H1 (cell line): ENCODE data around the gene TXN2. TPM values are rescaled to one million over a fixed set of nuclear protein-coding genes. Genes with fewer than 3 reads are reported as not detected.

Experiments
- CTCF ChIA-PET: fragments of 300-600 bp; sonication (Branson Sonifier 250); formaldehyde crosslinking; loops from one replicate; lab custom pipeline; 2021; ENCODE audit not compliant: partially characterized antibody; lab: Charles Lee
- POLR2A ChIA-PET: fragments of 300-600 bp; sonication (Branson Sonifier 250); formaldehyde crosslinking; loops from one replicate; lab custom pipeline; 2021; ENCODE audit warnings: inconsistent platforms; ENCODE audit not compliant: partially characterized antibody; lab: Charles Lee
- DNase-seq, 2 experiments: peaks; one replicate each; pipeline versions ENCODE4 v3.0.0 to v3.0.0-alpha.2; 2010 to 2022; ENCODE audit warnings: low spot score in 2 of 2, low read depth in 1 of 2, mixed read lengths in 1 of 2
- FAIRE-seq: peaks from 2 replicates; lab custom pipeline; 2011; peaks lifted over from hg19 to GRCh38; lab: Jason Lieb, UNC
- H2AFZ ChIP-seq: 2 replicates; pipeline ENCODE4 v1.8.1; 2012; ENCODE audit warnings: low read length, inconsistent platforms
- H2AK5ac ChIP-seq: 2 replicates; pipeline ENCODE4 v1.6.1; 2013; ENCODE audit warnings: low read depth, low read length
- H2BK120ac ChIP-seq: replicated peaks from 2 replicates; pipeline ENCODE3; 2013; ENCODE audit warnings: low read depth, low read length, inconsistent platforms
- H2BK12ac ChIP-seq: 2 replicates; pipeline ENCODE4 v1.6.1; 2013; ENCODE audit warnings: low read depth, low read length
- H2BK15ac ChIP-seq: 2 replicates; pipeline ENCODE4 v1.6.1; 2013; ENCODE audit warnings: low read length
- H2BK20ac ChIP-seq: 2 replicates; pipeline ENCODE4 v1.6.1; 2013; ENCODE audit warnings: low read length
- H2BK5ac ChIP-seq: 2 replicates; pipeline ENCODE4 v1.6.1; 2013; ENCODE audit warnings: low read depth, low read length
- H3K14ac ChIP-seq: 2 replicates; pipeline ENCODE4 v1.6.1; 2013; ENCODE audit warnings: inconsistent platforms; ENCODE audit not compliant: insufficient read length
- H3K18ac ChIP-seq: 2 replicates; pipeline ENCODE4 v1.6.1; 2013; ENCODE audit warnings: low read length; ENCODE audit errors: extremely low read depth
- H3K23ac ChIP-seq: 2 replicates; pipeline ENCODE4 v1.6.1; 2013; ENCODE audit warnings: inconsistent platforms; ENCODE audit not compliant: insufficient read length
- H3K23me2 ChIP-seq: 2 replicates; pipeline ENCODE4 v1.6.1; 2013; ENCODE audit warnings: low read depth, low read length
- H3K27ac ChIP-seq: 2 replicates; pipeline ENCODE4 v1.6.1; 2011; ENCODE audit warnings: low read depth, low read length, inconsistent platforms
- H3K27me3 ChIP-seq, 4 experiments: replicated peaks in 1 of 4; 1 replicate in 1 of 4; 2 replicates in 3 of 4; pipeline versions ENCODE4 v1.6.1 to v1.8.1; 2011 to 2013; ENCODE audit warnings: low read length in 3 of 4, mild to moderate bottlenecking in 3 of 4, inconsistent platforms in 2 of 4, mixed read lengths in 2 of 4, moderate library complexity in 1 of 4; ENCODE audit not compliant: control insufficient read depth in 3 of 4, insufficient read depth in 3 of 4; ENCODE audit errors: extremely low read depth in 1 of 4
- H3K36me3 ChIP-seq, 4 experiments: 2 replicates each; pipeline versions ENCODE4 v1.6.1 to v1.8.1; 2011 to 2013; ENCODE audit warnings: mild to moderate bottlenecking in 4 of 4, low read length in 3 of 4, moderate library complexity in 2 of 4, control low read depth in 1 of 4, inconsistent platforms in 1 of 4; ENCODE audit not compliant: insufficient read depth in 4 of 4, control insufficient read depth in 2 of 4
- H3K4ac ChIP-seq: replicated peaks from 2 replicates; pipeline ENCODE3; 2013; ENCODE audit warnings: low read length, low read depth, mixed read lengths, inconsistent platforms; ENCODE audit not compliant: insufficient read length
- H3K4me1 ChIP-seq, 4 experiments: replicated peaks in 1 of 4; 1 replicate in 1 of 4; 2 replicates in 3 of 4; pipeline versions ENCODE4 v1.6.1 to v1.8.1; 2011 to 2013; ENCODE audit warnings: low read length in 3 of 4, inconsistent platforms in 2 of 4, mixed read lengths in 1 of 4; ENCODE audit not compliant: insufficient read depth in 4 of 4, control insufficient read depth in 3 of 4
- H3K4me2 ChIP-seq, 2 experiments: 2 replicates each; pipeline versions ENCODE4 v1.6.1 to v1.8.1; 2011 to 2013; ENCODE audit warnings: low read depth in 2 of 2, low read length in 2 of 2, control low read depth in 1 of 2, inconsistent platforms in 1 of 2, mild to moderate bottlenecking in 1 of 2; ENCODE audit not compliant: insufficient read depth in 1 of 2
- H3K4me3 ChIP-seq, 4 experiments: fragments of 200-600, 300-600 bp in 1 of 4; sonication (generic), shearing (Covaris generic), sonication (Bioruptor Twin) in 1 of 4; 2 replicates each; pipeline versions ENCODE4 v1.5.1 to v1.8.1; 2011 to 2016; ENCODE audit warnings: low read length in 4 of 4, low read depth in 3 of 4, control low read depth in 2 of 4, inconsistent platforms in 2 of 4, mild to moderate bottlenecking in 2 of 4, mixed read lengths in 1 of 4, moderate library complexity in 1 of 4; ENCODE audit not compliant: insufficient read depth in 2 of 4; ENCODE audit errors: extremely low read depth in 1 of 4
- H3K56ac ChIP-seq: replicated peaks from 2 replicates; pipeline ENCODE3; 2013; ENCODE audit warnings: low read depth, mild to moderate bottlenecking, mixed read lengths, low read length, inconsistent platforms; ENCODE audit not compliant: insufficient read length
- H3K79me1 ChIP-seq: 2 replicates; pipeline ENCODE4 v1.6.1; 2013; ENCODE audit warnings: low read depth, low read length, control low read depth
- H3K79me2 ChIP-seq, 2 experiments: 2 replicates each; pipeline versions ENCODE4 v1.6.1 to v1.8.1; 2012 to 2013; ENCODE audit warnings: low read length in 2 of 2, mild to moderate bottlenecking in 2 of 2, inconsistent platforms in 1 of 2; ENCODE audit not compliant: insufficient read depth in 2 of 2, control insufficient read depth in 1 of 2
- H3K9ac ChIP-seq, 4 experiments: replicated peaks in 1 of 4; 1 replicate in 1 of 4; 2 replicates in 3 of 4; pipeline versions ENCODE4 v1.6.1 to v1.8.1; 2011 to 2013; ENCODE audit warnings: low read depth in 3 of 4, low read length in 3 of 4, control low read depth in 2 of 4, mild to moderate bottlenecking in 2 of 4, moderate library complexity in 2 of 4, inconsistent platforms in 1 of 4; ENCODE audit errors: extremely low read depth in 1 of 4
- H3K9me3 ChIP-seq, 2 experiments: 2 replicates each; pipeline versions ENCODE4 v1.6.1 to v1.8.1; 2012 to 2013; ENCODE audit warnings: mild to moderate bottlenecking in 2 of 2, moderate library complexity in 2 of 2, control low read depth in 1 of 2, inconsistent platforms in 1 of 2, low read depth in 1 of 2, low read length in 1 of 2, mixed read lengths in 1 of 2; ENCODE audit not compliant: insufficient read depth in 2 of 2
- H4K20me1 ChIP-seq, 2 experiments: replicated peaks in 1 of 2; 2 replicates each; pipeline versions ENCODE3 to v1.8.1; 2011 to 2013; ENCODE audit warnings: inconsistent platforms in 2 of 2, low read length in 2 of 2, mild to moderate bottlenecking in 1 of 2; ENCODE audit not compliant: insufficient read depth in 2 of 2, control insufficient read depth in 1 of 2
- H4K5ac ChIP-seq: 2 replicates; pipeline ENCODE4 v1.6.1; 2013; ENCODE audit warnings: low read length, low read depth, mixed read lengths, inconsistent platforms; ENCODE audit not compliant: insufficient read length
- H4K8ac ChIP-seq: 2 replicates; pipeline ENCODE4 v1.8.0; 2013; ENCODE audit warnings: mild to moderate bottlenecking, moderate library complexity, low read length, inconsistent platforms; ENCODE audit not compliant: insufficient read depth; ENCODE audit errors: extremely low read depth
- H4K91ac ChIP-seq: replicated peaks from 2 replicates; pipeline ENCODE3; 2013; ENCODE audit warnings: low read length, mixed read lengths, inconsistent platforms; ENCODE audit not compliant: insufficient read length
- FOSL1 ChIP-seq: IDR thresholded peaks from 2 replicates; pipeline ENCODE4 v1.6.1; 2011; ENCODE audit warnings: mild to moderate bottlenecking, low read depth, low read length, moderate library complexity; ENCODE audit not compliant: insufficient read depth
- HDAC6 ChIP-seq: IDR thresholded peaks from one replicate; pipeline ENCODE4 v1.7.1; 2012; ENCODE audit warnings: low read depth, mild to moderate bottlenecking, inconsistent platforms, low read length, moderate library complexity
- MAX ChIP-seq: IDR thresholded peaks from 2 replicates; pipeline ENCODE4 v1.6.1; 2012; ENCODE audit warnings: inconsistent platforms
- SIX5 ChIP-seq: IDR thresholded peaks from 2 replicates; pipeline ENCODE4 v1.6.1; 2011; ENCODE audit warnings: mild to moderate bottlenecking, low read depth, low read length
- SP4 ChIP-seq: IDR thresholded peaks from 2 replicates; pipeline ENCODE4 v1.6.1; 2012; ENCODE audit warnings: low read length, inconsistent platforms
- TAF7 ChIP-seq: optimal IDR thresholded peaks from 2 replicates; pipeline ENCODE3; 2011; ENCODE audit warnings: low read depth, mild to moderate bottlenecking, inconsistent platforms, low read length, moderate library complexity, borderline replicate concordance
- TEAD4 ChIP-seq: IDR thresholded peaks from 2 replicates; pipeline ENCODE4 v1.6.1; 2012; ENCODE audit warnings: low read depth, low read length, inconsistent platforms, mixed read lengths
- USF2 ChIP-seq: IDR thresholded peaks from 2 replicates; pipeline ENCODE4 v1.6.1; 2011; ENCODE audit warnings: low read length, improper control_type of control experiment
- YY1 ChIP-seq: IDR thresholded peaks from 2 replicates; pipeline ENCODE4 v1.6.1; 2011; ENCODE audit warnings: low read depth, mild to moderate bottlenecking, low read length
- WGBS, 2 experiments: shearing (Covaris generic) in 1 of 2; methylation state at CpG; one replicate each; pipeline versions ENCODE4 v1.1.6 to v1.1.7; 2013 to 2015; ENCODE audit warnings: low lambda C conversion rate in 2 of 2, mixed read lengths in 2 of 2, inconsistent platforms in 1 of 2, low coverage in 1 of 2, missing lambda C conversion rate in 1 of 2; ENCODE audit not compliant: insufficient replicate concordance in 2 of 2, insufficient coverage in 1 of 2, insufficient read length in 1 of 2; ENCODE audit errors: extremely low coverage in 1 of 2, missing lambda C conversion rate in 1 of 2; 5-methylcytosine and 5-hydroxymethylcytosine counted together
- polyA plus RNA-seq, 7 experiments: library from polyadenylated mRNA; depleted of rRNA in 3 of 7; stranded (reverse) in 5 of 7; unstranded in 2 of 7; fragments of >200 nt in 5 of 7; fragments of 200-250 nt in 2 of 7; gene quantifications; 1 replicate in 5 of 7; 2 replicates in 1 of 7; 4 replicates in 1 of 7; pipeline versions ENCODE4 v1.2.1 to v1.2.3, GENCODE V29; 2011 to 2013; ENCODE audit warnings: missing spikeins in 2 of 7, mixed read lengths in 2 of 7
- total RNA-seq: library from RNA; stranded (reverse); fragmentation: NEBNext Ultra II Directional; extraction: Animal tissue kit (Norgen Biotek cat#: 25700); gene quantifications from 2 replicates; pipeline ENCODE4 v1.2.1, GENCODE V29; 2021

Gene TXN2
- total and polyA plus RNA-seq, 2 of the 8 experiments (the other 6 are each of a cell fraction or from before 2014, with no cell fraction given): 47.5 to 116 TPM

GRCh38 chr22:36435516-36436415 lies 45.7 kb downstream of the TXN2 start:
- Histone ChIP-seq H3K9me3 (no peaks in the 10 kb centered on the region), H4K5ac (no peak overlapping the region), H3K14ac (no peak overlapping the region), H3K18ac (peak overlapping the region; percentile 81), H3K36me3 (no peaks in the 10 kb centered on the region), H3K4me3 (peak overlapping the region in 1 of 4 experiments; percentile 3; a peak in 2 of 8 replicates), H3K9ac (no peak overlapping the region), H3K4ac (peak overlapping the region; percentile 60), H2AK5ac (peak overlapping the region; percentile 77; the same call in 1 of the 2 replicates), H2BK5ac (no peak overlapping the region), H2AFZ (peak overlapping the region; percentile 78; the same call in 1 of the 2 replicates), H3K4me1 (peaks cover 4 to 36% (median 20%) of the 10 kb centered on the region in 4 experiments), H2BK120ac (peak overlapping the region; percentile 75), H3K56ac (no peak overlapping the region), H4K8ac (no peak overlapping the region), H3K79me1 (no peaks in the 10 kb centered on the region), H2BK15ac (peak overlapping the region; percentile 48; the same call in 1 of the 2 replicates), H3K23me2 (no peaks in the 10 kb centered on the region), H2BK20ac (peak overlapping the region; percentile 72; the same call in 1 of the 2 replicates), H3K79me2 (no peaks in the 10 kb centered on the region), H3K4me2 (peak overlapping the region; percentile 2 to 30; a peak in 2 of 4 replicates), H3K27me3 (no peaks in the 10 kb centered on the region), H4K20me1 (no peaks in the 10 kb centered on the region), H3K23ac (no peak overlapping the region), H2BK12ac (peak overlapping the region; percentile 30; the same call in 1 of the 2 replicates), H4K91ac (no peak overlapping the region), H3K27ac (no peak overlapping the region)
- POLR2A ChIA-PET: interaction anchor here (0.8 to 1.8 kb wide), 7 partner anchors 10 to 47 kb away, joined by 3 to 8 read pairs (median 5); no protein-coding TSS in a partner anchor
- 50% methylated on average over 16 of the region's 16 CpGs; no CpG with 5 or more reads in 1 of the 2 experiments for WGBS, 2 experiments
- peak in 1 of 2 experiments; percentile 64 for DNase-seq
- peak; percentile 57 for FAIRE-seq
- CTCF ChIA-PET: interaction anchor here (0.7 to 2.6 kb wide), 6 partner anchors 12 to 149 kb away, joined by 3 to 7 read pairs (median 3); no protein-coding TSS in a partner anchor
- TF ChIP-seq MAX: no peak; the same call in 1 of the 2 replicates
- 0 out of 2 replicates have a peak, but pooled peaks have one; percentile 44 for TF ChIP-seq SP4
- no peak for TF ChIP-seq USF2
- TF ChIP-seq YY1: no peak
- no peak for TF ChIP-seq TAF7
- TF ChIP-seq HDAC6: no peak
- TF ChIP-seq SIX5: no peak
- TF ChIP-seq FOSL1: no peak
- no peak for TF ChIP-seq TEAD4
